Right lung (tissue), 5 donors: ENCODE results near the gene HELZ2. TPM values are rescaled to one million over a fixed set of nuclear protein-coding genes. Genes with fewer than 3 reads are reported as not detected.
"Not testable (repeated sequence)": the region's sequence is repeated elsewhere in the genome, so short reads cannot be mapped to it uniquely, and the experiment has no call there.

Experiments
- DNase-seq, 2 donors: peaks; one replicate each; pipeline ENCODE4 v3.0.0-alpha.2; 2013
- polyA plus RNA-seq, 5 donors: library from polyadenylated mRNA; unstranded; fragments of 120-200 nt; gene quantifications; one replicate each; pipeline versions ENCODE4 v1.2.1 to v1.2.3, GENCODE V29; 2013; ENCODE audit warnings: inconsistent platforms in 1 of 5, low replicate concordance in 1 of 5; ENCODE audit not compliant: insufficient read length in 5 of 5, insufficient read depth in 1 of 5

Gene HELZ2
- polyA plus RNA-seq, 5 donors = 12.2 to 20.9 (median 14.4) TPM

GRCh38 chr20:63566395-63567135 lies 7.5 kb downstream of the HELZ2 start:
- DNase-seq = no peak

DNA sequence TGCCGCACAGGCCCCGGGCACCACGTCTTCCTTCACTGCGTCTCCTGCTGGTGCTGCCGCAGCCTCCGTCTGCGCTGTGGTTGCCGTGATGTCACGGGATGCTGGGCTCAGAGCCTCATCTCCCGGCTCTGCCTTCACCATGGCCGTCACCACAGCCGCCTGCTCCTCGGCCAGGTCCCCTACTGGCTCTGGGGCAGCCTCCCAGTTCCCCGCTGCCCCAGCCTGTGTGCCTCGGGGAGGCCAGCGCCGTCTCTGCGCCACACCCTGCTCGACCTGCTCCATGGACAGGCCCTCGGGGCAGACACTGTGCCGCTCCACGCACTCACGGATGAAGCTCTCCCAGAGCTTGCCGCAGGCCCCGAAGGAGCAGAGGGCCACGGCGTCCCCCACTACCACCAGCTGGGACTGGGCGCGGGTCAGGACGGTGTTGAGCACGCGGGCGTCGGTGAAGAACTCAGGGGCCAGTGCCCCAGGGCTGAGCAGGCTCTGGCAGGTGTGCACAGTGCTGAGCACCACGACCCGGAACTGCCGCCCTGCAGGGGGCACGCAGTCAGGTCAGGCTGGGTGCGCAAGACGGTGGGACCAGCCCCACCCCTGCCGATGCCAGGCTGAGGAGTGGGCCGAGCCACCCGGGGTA lies 8.2 kb downstream of the HELZ2 start:
- no peak for DNase-seq

GRCh38 chr20:63565021-63565698 lies 8.9 kb downstream of the HELZ2 start:
- DNase-seq = no peak

DNA sequence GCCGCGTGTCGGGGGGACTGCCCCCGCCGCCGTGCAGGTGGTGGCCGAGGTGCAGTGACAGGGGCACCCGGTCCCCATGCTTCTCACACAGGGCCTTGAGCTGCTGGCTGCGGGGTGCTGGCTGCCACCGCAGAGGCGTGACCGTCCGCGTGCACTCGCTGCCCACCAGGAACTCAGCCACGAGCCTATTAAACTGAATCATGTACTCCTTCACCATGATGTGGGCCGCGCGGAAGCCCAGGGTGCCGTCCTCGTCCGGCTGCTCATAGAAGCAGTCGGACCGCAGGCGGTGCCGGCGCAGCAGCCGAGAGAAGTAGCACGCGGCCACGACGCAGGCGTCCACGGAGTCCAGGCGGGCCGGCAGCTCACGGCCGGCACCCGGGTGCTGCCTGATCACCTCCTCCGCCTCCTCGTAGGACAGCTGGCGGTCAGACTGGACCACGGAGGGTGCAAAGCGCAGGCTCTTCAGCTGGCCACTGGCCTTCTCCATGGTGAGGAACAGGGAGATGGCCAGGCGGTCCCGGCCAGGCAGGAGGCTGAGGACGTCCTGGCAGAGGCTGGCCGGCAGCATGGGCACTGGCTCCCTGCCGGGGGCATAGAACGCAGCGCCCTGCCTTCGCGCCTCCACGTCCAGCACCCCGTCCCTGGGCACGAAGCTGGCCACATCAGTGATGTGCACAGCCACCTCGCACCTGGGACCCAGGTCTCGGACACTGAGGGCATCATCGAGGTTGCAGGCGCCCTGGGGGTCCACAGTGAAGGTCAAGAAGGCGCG lies 9.8 kb downstream of the HELZ2 start:
- no peak for DNase-seq

DNA sequence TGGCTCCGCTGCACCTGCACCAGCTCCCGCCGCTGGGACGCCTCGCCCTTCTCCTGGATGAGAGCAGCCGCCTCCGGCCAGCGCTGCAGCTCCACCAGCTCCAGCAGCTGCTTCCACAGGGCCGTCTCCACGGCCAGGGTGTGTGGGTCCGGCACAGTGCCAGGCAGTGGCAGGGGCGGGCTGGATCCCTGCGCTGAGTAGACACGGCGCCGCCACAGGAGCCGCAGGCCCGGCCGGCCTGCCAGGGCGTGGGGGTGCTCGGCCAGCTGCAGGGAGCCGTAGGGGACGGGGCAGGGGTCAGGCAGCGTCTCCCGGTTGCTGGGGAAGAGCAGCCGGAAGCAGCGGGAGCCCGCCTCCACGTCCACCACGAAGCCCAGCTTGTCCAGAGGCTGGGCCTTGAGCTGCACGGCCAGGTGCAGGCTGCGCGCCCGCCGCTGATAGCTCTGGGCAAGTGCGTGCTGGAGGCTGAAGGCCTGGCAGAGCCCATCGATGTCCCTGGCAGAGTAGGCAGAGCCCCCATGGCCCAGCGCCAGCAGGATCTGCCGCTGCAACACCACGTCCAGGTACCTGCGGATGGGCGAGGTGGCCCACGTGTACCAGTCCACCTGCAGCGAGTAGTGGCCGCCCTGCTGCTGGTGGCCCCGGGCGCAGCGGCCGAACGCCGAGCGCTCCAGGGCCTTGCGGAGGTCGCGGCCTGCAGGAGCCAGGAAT lies 10.7 kb downstream of the HELZ2 start:
- no peak for DNase-seq

- no peak for DNase-seq
These were observed 11.4 kb downstream of the HELZ2 start for GRCh38 chr20:63562461-63563224.

GRCh38 chr20:63561624-63562396 lies 12.2 kb downstream of the HELZ2 start:
- no peak for DNase-seq

GRCh38 chr20:63560856-63561609 lies 13.0 kb downstream of the HELZ2 start:
- DNase-seq = no peak

DNA sequence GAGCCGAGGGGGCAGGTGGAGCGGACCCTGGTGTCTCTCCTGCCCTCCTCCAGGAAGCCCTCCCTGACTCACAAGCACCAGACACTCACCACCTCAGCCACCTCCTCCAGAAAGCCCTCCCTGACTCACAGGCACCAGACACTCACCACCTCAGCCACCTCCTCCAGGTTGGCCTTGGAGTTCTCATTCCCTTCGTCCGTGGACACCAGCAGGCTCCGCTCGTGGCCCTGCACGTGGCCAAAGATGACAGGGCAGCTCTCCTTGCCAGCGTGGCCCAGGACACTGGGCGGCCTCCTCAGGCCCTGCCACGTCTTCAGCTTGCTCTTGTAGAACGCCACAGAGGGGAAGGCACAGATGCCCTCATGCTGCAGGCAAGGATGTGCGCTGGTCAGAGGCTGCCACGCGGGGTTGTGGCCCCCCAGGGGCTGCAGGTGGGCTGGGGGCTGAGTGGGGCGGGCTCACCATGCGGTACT lies 13.7 kb downstream of the HELZ2 start:
- DNase-seq = no peak

- DNase-seq = not testable (repeated sequence)
These were observed 14.3 kb downstream of the HELZ2 start for GRCh38 chr20:63559485-63560332.

GRCh38 chr20:63558804-63559484 lies 15.1 kb downstream of the HELZ2 start:
- no peak for DNase-seq

DNA sequence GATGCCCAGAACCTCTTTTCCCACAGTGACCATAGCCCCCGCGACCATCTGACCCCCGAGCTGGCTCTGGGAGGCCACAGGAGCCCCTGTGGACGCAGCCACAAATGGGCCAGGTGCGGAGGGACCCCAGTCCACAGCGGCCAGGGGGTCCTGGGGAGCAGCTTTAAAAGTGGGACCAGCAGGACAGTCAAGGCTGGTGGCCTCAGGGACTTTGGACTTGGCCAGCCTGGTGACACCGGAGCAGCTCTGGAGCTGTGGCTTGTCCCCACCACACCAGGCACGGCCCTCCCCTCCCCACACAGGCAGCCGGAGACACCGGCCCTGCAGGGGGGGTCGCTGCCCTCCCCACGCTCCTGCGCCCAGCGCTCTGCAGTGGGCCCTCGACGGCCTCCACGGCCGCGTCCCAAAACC lies 16.6 kb downstream of the HELZ2 start:
- no peak for DNase-seq

- no peak for DNase-seq
These were observed 17.1 kb downstream of the HELZ2 start for GRCh38 chr20:63556873-63557478.

GRCh38 chr20:63555661-63556381 lies 18.2 kb downstream of the HELZ2 start:
- no peak for DNase-seq

- no peak for DNase-seq
These were observed 19.4 kb downstream of the HELZ2 start for GRCh38 chr20:63554361-63555278.
